ENCODE measurements around the gene VKORC1.

Gene VKORC1

GRCh38 chr16:31084584-31085302 lies 9.9 kb downstream of the VKORC1 start:
- Histone ChIP-seq H3K4me3 (ENCODE audit: low read length) (no peak overlapping the region), H3K27ac (ENCODE audit: low read length) (no peak overlapping the region), H3K9ac (ENCODE audit: low read depth, low read length) (no peak overlapping the region), H3K9me3 (ENCODE audit: insufficient read depth, low read depth, low read length) (no peaks in the 10 kb centered on the region), H3K27me3 (ENCODE audit: insufficient read depth, low read length) (no peaks in the 10 kb centered on the region), H3K36me3 (ENCODE audit: insufficient read depth, low read depth, low read length) (peaks cover 40% of the 10 kb centered on the region), H3K4me1 (ENCODE audit: insufficient read depth, low read length) (no peaks in the 10 kb centered on the region)

GRCh38 chr16:31083981-31084380 lies 10.6 kb downstream of the VKORC1 start:
- Histone ChIP-seq H3K9ac (ENCODE audit: low read depth, low read length) (no peak overlapping the region), H3K36me3 (ENCODE audit: insufficient read depth, low read depth, low read length) (peaks cover 43% of the 10 kb centered on the region), H3K27ac (ENCODE audit: low read length) (no peak overlapping the region), H3K4me1 (ENCODE audit: insufficient read depth, low read length) (no peaks in the 10 kb centered on the region), H3K4me3 (ENCODE audit: low read length) (no peak overlapping the region), H3K27me3 (ENCODE audit: insufficient read depth, low read length) (no peaks in the 10 kb centered on the region), H3K9me3 (ENCODE audit: insufficient read depth, low read depth, low read length) (no peaks in the 10 kb centered on the region)

- H3K4me1 ChIP-seq (ENCODE audit: insufficient read depth, low read length): no peaks in the 10 kb centered on the region
- H3K36me3 ChIP-seq (ENCODE audit: insufficient read depth, low read depth, low read length): peaks cover 44% of the 10 kb centered on the region
- H3K9me3 ChIP-seq (ENCODE audit: insufficient read depth, low read depth, low read length): no peaks in the 10 kb centered on the region
- no peak overlapping the region for H3K27ac ChIP-seq (ENCODE audit: low read length)
- no peak overlapping the region for H3K4me3 ChIP-seq (ENCODE audit: low read length)
- no peaks in the 10 kb centered on the region for H3K27me3 ChIP-seq (ENCODE audit: insufficient read depth, low read length)
- no peak overlapping the region for H3K9ac ChIP-seq (ENCODE audit: low read depth, low read length)
Observed at GRCh38 chr16:31083556-31083955, 11.0 kb downstream of the VKORC1 start.

- Histone ChIP-seq H3K9me3 (ENCODE audit: insufficient read depth, low read depth, low read length) (no peaks in the 10 kb centered on the region), H3K36me3 (ENCODE audit: insufficient read depth, low read depth, low read length) (peaks cover 49% of the 10 kb centered on the region), H3K27me3 (ENCODE audit: insufficient read depth, low read length) (no peaks in the 10 kb centered on the region), H3K4me3 (ENCODE audit: low read length) (no peak overlapping the region), H3K4me1 (ENCODE audit: insufficient read depth, low read length) (no peaks in the 10 kb centered on the region), H3K9ac (ENCODE audit: low read depth, low read length) (no peak overlapping the region), H3K27ac (ENCODE audit: low read length) (no peak overlapping the region)
Observed at GRCh38 chr16:31083081-31083480, 11.5 kb downstream of the VKORC1 start.

GRCh38 chr16:31082368-31083045 lies 12.1 kb downstream of the VKORC1 start:
- H3K9me3 ChIP-seq (ENCODE audit: insufficient read depth, low read depth, low read length): no peaks in the 10 kb centered on the region
- H3K27me3 ChIP-seq (ENCODE audit: insufficient read depth, low read length): no peaks in the 10 kb centered on the region
- peaks cover 55% of the 10 kb centered on the region for H3K36me3 ChIP-seq (ENCODE audit: insufficient read depth, low read depth, low read length)
- H3K9ac ChIP-seq (ENCODE audit: low read depth, low read length): no peak overlapping the region
- no peak overlapping the region for H3K27ac ChIP-seq (ENCODE audit: low read length)
- no peaks in the 10 kb centered on the region for H3K4me1 ChIP-seq (ENCODE audit: insufficient read depth, low read length)
- no peak overlapping the region for H3K4me3 ChIP-seq (ENCODE audit: low read length)

GRCh38 chr16:31081428-31082351 lies 12.9 kb downstream of the VKORC1 start:
- no peak overlapping the region for H3K27ac ChIP-seq (ENCODE audit: low read length)
- no peaks in the 10 kb centered on the region for H3K27me3 ChIP-seq (ENCODE audit: insufficient read depth, low read length)
- H3K4me1 ChIP-seq (ENCODE audit: insufficient read depth, low read length): no peaks in the 10 kb centered on the region
- no peaks in the 10 kb centered on the region for H3K9me3 ChIP-seq (ENCODE audit: insufficient read depth, low read depth, low read length)
- no peak overlapping the region for H3K4me3 ChIP-seq (ENCODE audit: low read length)
- H3K36me3 ChIP-seq (ENCODE audit: insufficient read depth, low read depth, low read length): peaks cover 63% of the 10 kb centered on the region
- no peak overlapping the region for H3K9ac ChIP-seq (ENCODE audit: low read depth, low read length)

GRCh38 chr16:31080756-31081419 lies 13.7 kb downstream of the VKORC1 start:
- H3K4me1 ChIP-seq (ENCODE audit: insufficient read depth, low read length): no peaks in the 10 kb centered on the region
- no peak overlapping the region for H3K27ac ChIP-seq (ENCODE audit: low read length)
- no peak overlapping the region for H3K4me3 ChIP-seq (ENCODE audit: low read length)
- H3K9ac ChIP-seq (ENCODE audit: low read depth, low read length): no peak overlapping the region
- peaks cover 70% of the 10 kb centered on the region for H3K36me3 ChIP-seq (ENCODE audit: insufficient read depth, low read depth, low read length)
- H3K27me3 ChIP-seq (ENCODE audit: insufficient read depth, low read length): no peaks in the 10 kb centered on the region
- H3K9me3 ChIP-seq (ENCODE audit: insufficient read depth, low read depth, low read length): no peaks in the 10 kb centered on the region

GRCh38 chr16:31080035-31080629 lies 14.5 kb downstream of the VKORC1 start:
- Histone ChIP-seq H3K27me3 (ENCODE audit: insufficient read depth, low read length) (no peaks in the 10 kb centered on the region), H3K36me3 (ENCODE audit: insufficient read depth, low read depth, low read length) (peaks cover 70% of the 10 kb centered on the region), H3K4me1 (ENCODE audit: insufficient read depth, low read length) (no peaks in the 10 kb centered on the region), H3K9ac (ENCODE audit: low read depth, low read length) (no peak overlapping the region), H3K27ac (ENCODE audit: low read length) (no peak overlapping the region), H3K4me3 (ENCODE audit: low read length) (no peak overlapping the region), H3K9me3 (ENCODE audit: insufficient read depth, low read depth, low read length) (no peaks in the 10 kb centered on the region)

- no peaks in the 10 kb centered on the region for H3K4me1 ChIP-seq (ENCODE audit: insufficient read depth, low read length)
- H3K27ac ChIP-seq (ENCODE audit: low read length): no peak overlapping the region
Observed at GRCh38 chr16:31079342-31079944, 15.2 kb downstream of the VKORC1 start.

GRCh38 chr16:31078597-31079341 lies 15.8 kb downstream of the VKORC1 start:
- Histone ChIP-seq H3K36me3 (ENCODE audit: insufficient read depth, low read depth, low read length) (peaks cover 70% of the 10 kb centered on the region), H3K9ac (ENCODE audit: low read depth, low read length) (no peak overlapping the region), H3K4me1 (ENCODE audit: insufficient read depth, low read length) (no peaks in the 10 kb centered on the region), H3K9me3 (ENCODE audit: insufficient read depth, low read depth, low read length) (no peaks in the 10 kb centered on the region), H3K27ac (ENCODE audit: low read length) (no peak overlapping the region), H3K4me3 (ENCODE audit: low read length) (no peak overlapping the region), H3K27me3 (ENCODE audit: insufficient read depth, low read length) (no peaks in the 10 kb centered on the region)

More at GRCh38 chr16:31079342-31079944, 15.2 kb downstream of the VKORC1 start:
- Histone ChIP-seq H3K27me3 (ENCODE audit: insufficient read depth, low read length) (no peaks in the 10 kb centered on the region), H3K36me3 (ENCODE audit: insufficient read depth, low read depth, low read length) (peaks cover 70% of the 10 kb centered on the region), H3K4me3 (ENCODE audit: low read length) (no peak overlapping the region), H3K9ac (ENCODE audit: low read depth, low read length) (no peak overlapping the region), H3K9me3 (ENCODE audit: insufficient read depth, low read depth, low read length) (no peaks in the 10 kb centered on the region)

Data from iPS-20b (cell line).